K562 (cell line): ENCODE measurements around the gene NFATC1. TPM values are rescaled to one million over a fixed set of nuclear protein-coding genes. Genes with fewer than 3 reads are reported as not detected.

ENCODE experiments used
- CEBPB ChIP-seq: fragments of 450-650 bp; IDR thresholded peaks from 2 replicates; pipeline ENCODE4 v1.6.1; 2016; ENCODE audit warnings: missing genetic modification characterization, missing compliant biosample characterization
- polyA plus RNA-seq, 8 experiments: library from polyadenylated mRNA; depleted of rRNA in 4 of 8; stranded (reverse) in 5 of 8; unstranded in 3 of 8; fragments of >200 nt; fragmentation: Nextera tagmentation in 2 of 8; fragmentation: Illumina TruSeq in 1 of 8; extraction: Ambion mirVana in 2 of 8; extraction: Trizol in 1 of 8; gene quantifications; 2 replicates each; pipeline versions ENCODE4 v1.2.1 to v1.2.3, GENCODE V29; 2011 to 2014; ENCODE audit warnings: inconsistent platforms in 1 of 8, missing spikeins in 1 of 8
- total RNA-seq, 7 experiments: library from RNA; depleted of rRNA in 6 of 7; stranded (reverse); fragments of >200 nt in 6 of 7; fragmentation: Illumina TruSeq in 2 of 7; extraction: Trizol in 2 of 7; gene quantifications; 2 replicates each; pipeline versions ENCODE4 v1.2.1 to v1.2.3, GENCODE V29; 2011 to 2021; ENCODE audit warnings: low replicate concordance in 1 of 7
- TF ChIP-seq, protein P1 (sequence below), 2 experiments: fragments of 450-650 bp; IDR thresholded peaks; 2 replicates each; pipeline ENCODE4 v1.6.1; 2016; ENCODE audit warnings: mild to moderate bottlenecking in 2 of 2, borderline replicate concordance in 1 of 2, low read depth in 1 of 2, moderate library complexity in 1 of 2

The NFATC1 gene
- total and polyA plus RNA-seq, 9 of the 15 experiments (the other 6 are each of a cell fraction or from before 2014, with no cell fraction given), result 1.1 to 16.4 (median 2.5) TPM

DNA sequence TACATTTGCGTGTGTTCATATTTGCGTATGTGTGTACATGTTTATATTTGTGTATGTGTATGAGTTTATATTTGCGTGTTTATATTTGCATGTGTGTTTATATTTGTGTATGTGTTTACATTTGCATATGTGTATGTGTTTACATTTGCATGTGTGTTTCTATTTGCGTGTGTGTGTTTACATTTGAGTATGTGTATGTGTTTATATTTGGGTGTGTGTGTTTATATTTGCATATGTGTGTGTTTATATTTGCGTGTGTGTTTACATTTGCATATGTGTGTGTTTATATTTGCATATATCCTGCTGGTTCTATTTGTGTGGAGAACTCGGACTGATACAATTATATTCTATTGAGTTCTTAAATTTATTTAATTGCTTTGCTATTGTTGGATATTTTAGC, 168.7 kb downstream of the NFATC1 start (continued):
- TF ChIP-seq, protein P1, sequence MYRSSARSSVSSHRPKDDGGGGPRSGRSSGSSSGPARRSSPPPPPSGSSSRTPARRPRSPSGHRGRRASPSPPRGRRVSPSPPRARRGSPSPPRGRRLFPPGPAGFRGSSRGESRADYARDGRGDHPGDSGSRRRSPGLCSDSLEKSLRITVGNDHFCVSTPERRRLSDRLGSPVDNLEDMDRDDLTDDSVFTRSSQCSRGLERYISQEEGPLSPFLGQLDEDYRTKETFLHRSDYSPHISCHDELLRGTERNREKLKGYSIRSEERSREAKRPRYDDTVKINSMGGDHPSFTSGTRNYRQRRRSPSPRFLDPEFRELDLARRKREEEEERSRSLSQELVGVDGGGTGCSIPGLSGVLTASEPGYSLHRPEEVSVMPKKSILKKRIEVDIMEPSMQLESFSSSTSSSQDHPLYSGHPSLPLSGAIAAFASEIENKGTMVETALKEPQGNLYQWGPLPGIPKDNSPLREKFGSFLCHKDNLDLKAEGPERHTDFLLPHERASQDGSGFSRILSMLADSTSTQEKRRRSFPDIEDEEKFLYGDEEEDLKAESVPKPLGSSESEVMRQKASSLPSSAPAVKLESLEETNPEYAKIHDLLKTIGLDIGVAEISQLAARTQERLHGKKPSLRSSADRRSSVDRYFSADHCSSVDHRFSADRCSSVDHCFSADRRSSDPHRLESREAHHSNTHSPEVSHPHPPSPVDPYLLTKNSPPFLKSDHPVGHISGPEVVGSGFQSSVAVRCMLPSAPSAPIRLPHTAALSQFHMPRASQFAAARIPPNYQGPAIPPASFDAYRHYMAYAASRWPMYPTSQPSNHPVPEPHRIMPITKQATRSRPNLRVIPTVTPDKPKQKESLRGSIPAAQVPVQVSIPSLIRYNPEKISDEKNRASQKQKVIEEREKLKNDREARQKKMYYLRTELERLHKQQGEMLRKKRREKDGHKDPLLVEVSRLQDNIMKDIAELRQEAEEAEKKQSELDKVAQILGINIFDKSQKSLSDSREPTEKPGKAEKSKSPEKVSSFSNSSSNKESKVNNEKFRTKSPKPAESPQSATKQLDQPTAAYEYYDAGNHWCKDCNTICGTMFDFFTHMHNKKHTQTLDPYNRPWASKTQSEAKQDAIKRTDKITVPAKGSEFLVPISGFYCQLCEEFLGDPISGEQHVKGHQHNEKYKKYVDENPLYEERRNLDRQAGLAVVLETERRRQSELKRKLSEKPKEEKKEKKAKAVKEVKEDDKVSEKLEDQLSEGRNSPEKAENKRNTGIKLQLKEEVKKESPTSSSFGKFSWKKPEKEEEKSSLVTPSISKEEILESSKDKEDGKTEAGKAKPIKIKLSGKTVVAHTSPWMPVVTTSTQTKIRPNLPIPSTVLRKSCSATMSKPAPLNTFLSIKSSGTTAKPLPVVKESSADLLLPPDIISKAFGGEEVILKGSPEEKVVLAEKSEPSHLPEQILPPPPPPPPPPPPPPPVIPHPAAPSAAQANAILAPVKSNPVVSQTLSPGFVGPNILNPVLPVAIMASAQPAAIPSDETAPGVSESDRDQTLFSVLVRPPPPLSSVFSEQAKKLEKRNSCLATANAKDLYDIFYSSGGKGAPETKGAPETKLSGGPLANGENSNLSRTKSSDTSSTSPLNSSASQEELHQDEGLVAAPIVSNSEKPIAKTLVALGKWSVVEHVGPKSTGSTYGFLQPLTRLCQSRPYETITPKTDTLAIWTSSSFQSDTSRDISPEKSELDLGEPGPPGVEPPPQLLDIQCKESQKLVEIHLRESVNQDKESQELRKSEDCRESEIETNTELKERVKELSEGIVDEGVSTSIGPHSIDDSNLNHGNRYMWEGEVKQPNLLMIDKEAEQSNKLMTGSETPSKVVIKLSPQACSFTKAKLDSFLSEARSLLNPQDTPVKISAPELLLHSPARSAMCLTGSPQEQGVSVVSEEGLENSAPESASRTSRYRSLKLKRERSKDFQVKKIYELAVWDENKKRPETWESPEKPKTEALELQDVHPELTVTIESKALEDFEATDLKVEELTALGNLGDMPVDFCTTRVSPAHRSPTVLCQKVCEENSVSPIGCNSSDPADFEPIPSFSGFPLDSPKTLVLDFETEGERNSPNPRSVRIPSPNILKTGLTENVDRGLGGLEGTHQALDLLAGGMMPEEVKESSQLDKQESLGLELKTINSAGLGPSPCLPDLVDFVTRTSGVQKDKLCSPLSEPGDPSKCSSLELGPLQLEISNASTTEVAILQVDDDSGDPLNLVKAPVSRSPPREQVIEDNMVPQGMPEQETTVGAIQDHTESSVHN (IDR thresholded peaks at IDR 0.05; ENCODE audit: borderline replicate concordance in 1 of 2, low read depth in 1 of 2), result no peak
- no peak for TF ChIP-seq CEBPB (tag)
